ENCODE results near the gene PSRC1. TPM values are rescaled to one million over a fixed set of nuclear protein-coding genes. Genes with fewer than 3 reads are reported as not detected.

Gene PSRC1
- total and polyA plus RNA-seq, 4 experiments from 2014 or later, result 0.17 to 0.31 (median 0.23) TPM

GRCh38 chr1:109249654-109250401, 33.1 kb downstream of the PSRC1 start:
- H3K27ac Mint-ChIP-seq, result peak overlapping the region in 1 of 7 donors; percentile 30
- Histone ChIP-seq H3K9me3 (ENCODE audit: control insufficient read depth in 1 of 2, low read length in 2 of 2) (no peaks in the 10 kb centered on the region), H3K4me1 (ENCODE audit: insufficient read depth, low read length) (peaks cover 22% of the 10 kb centered on the region), H3K4me3 (ENCODE audit: low read length in 2 of 2) (no peak overlapping the region), H3K27me3 (ENCODE audit: insufficient read depth, low read length) (no peaks in the 10 kb centered on the region), H3K27ac (ENCODE audit: low read depth, low read length) (no peak overlapping the region), H3K36me3 (ENCODE audit: insufficient read depth, low read length) (no peaks in the 10 kb centered on the region)
- intact Hi-C loops (cut with micrococcal nuclease), result loop anchor here (1.0 kb wide), 1 partner anchor 9 kb away; no protein-coding TSS in a partner anchor
- POLR2A ChIA-PET (ENCODE audit: partially characterized antibody), result interaction anchor here (1.1 to 1.5 kb wide), 6 partner anchors 9 to 784 kb away, joined by 3 to 6 read pairs (median 4); partner anchors contain the start of genes PSRC1, SARS1 and STRIP1
- CTCF ChIA-PET (ENCODE audit: partially characterized antibody), result interaction anchor here (1.5 kb wide), 1 partner anchor 33 kb away, joined by 3 read pairs; the partner anchor contains the start of gene PSRC1
- peaks cover 1 to 9% of the 10 kb centered on the region in 2 donors for H3K27me3 Mint-ChIP-seq
- no peaks in the 10 kb centered on the region for H3K36me3 Mint-ChIP-seq
- DNase-seq, result peak in 1 of 5 donors; percentile 22
- peak overlapping the region; percentile 30 to 82 (median 66) for H3K4me3 Mint-ChIP-seq
- H3K4me1 Mint-ChIP-seq, result peaks cover 6 to 17% (median 8%) of the 10 kb centered on the region in 4 donors
- no peaks in the 10 kb centered on the region for H3K9me3 Mint-ChIP-seq

GRCh38 chr1:109248797-109249629, 33.9 kb downstream of the PSRC1 start, which contains the start of gene CELSR2:
Gene CELSR2, plus strand, starts transcription at chr1:109249539. Its CDS starts 541 bp downstream, at chr1:109250080.
- ChIA-PET POLR2A (ENCODE audit: partially characterized antibody) (interaction anchor here (0.6 to 1.5 kb wide), 5 partner anchors 8 to 283 kb away, joined by 3 to 6 read pairs (median 3); partner anchors contain the start of gene PSRC1), CTCF (ENCODE audit: partially characterized antibody) (interaction anchor here (0.8 to 1.5 kb wide), 2 partner anchors 34 to 392 kb away, joined by 3 read pairs; partner anchors contain the start of gene PSRC1)
- peak within 1 kb of the TSS in 3 of 7 donors; percentile 12 to 66 (median 48) for H3K27ac Mint-ChIP-seq
- DNase-seq, result peak; percentile 57 to 71 (median 64)
- H3K36me3 ChIP-seq (ENCODE audit: insufficient read depth, low read length), result no peaks in the 10 kb centered on the region
- H3K4me1 ChIP-seq (ENCODE audit: insufficient read depth, low read length), result peaks cover 18% of the 10 kb centered on the region
- H3K27me3 Mint-ChIP-seq, result peaks cover 6 to 15% of the 10 kb centered on the region in 2 donors
- H3K4me3 Mint-ChIP-seq, result peak within 1 kb of the TSS; percentile 69 to 82 (median 79)
- H3K36me3 Mint-ChIP-seq, result no peaks in the 10 kb centered on the region
- H3K9me3 ChIP-seq (ENCODE audit: control insufficient read depth in 1 of 2, low read length in 2 of 2), result no peaks in the 10 kb centered on the region
- H3K4me1 Mint-ChIP-seq, result peaks cover 6 to 17% (median 9%) of the 10 kb centered on the region in 4 donors
- H3K9me3 Mint-ChIP-seq, result no peaks in the 10 kb centered on the region
- H3K4me3 ChIP-seq (ENCODE audit: low read length in 2 of 2), result peak within 1 kb of the TSS in 1 of 2 donors; percentile 34
- intact Hi-C loops (cut with micrococcal nuclease), result loop anchor here (1.0 kb wide), 1 partner anchor 8 kb away; no protein-coding TSS in a partner anchor
- H3K27ac ChIP-seq (ENCODE audit: low read depth, low read length), result no peak within 1 kb of the TSS
- H3K27me3 ChIP-seq (ENCODE audit: insufficient read depth, low read length), result no peaks in the 10 kb centered on the region

DNA sequence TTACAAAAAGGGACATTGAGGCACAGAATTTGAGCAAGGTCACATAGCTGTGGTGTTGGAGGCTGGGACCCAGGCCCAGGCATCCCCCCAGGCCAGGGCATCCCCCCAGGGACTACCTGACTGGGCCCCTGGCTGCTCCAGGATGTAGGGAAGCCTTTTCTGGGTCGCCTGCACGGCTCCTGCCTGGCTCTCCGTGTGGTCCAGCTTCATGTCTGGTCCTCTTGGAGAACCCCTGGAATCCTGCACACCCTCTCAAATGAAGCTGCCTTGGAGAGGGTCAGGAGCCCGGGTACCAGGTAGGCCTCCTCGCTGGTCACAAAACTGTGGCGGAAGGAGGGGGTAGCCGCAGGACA, 34.5 kb downstream of the PSRC1 start:
- peaks cover 6 to 17% (median 9%) of the 10 kb centered on the region in 4 donors for H3K4me1 Mint-ChIP-seq
- CTCF ChIA-PET (ENCODE audit: partially characterized antibody), result interaction anchor here (0.7 to 0.8 kb wide), 2 partner anchors 34 to 393 kb away, joined by 3 read pairs; partner anchors contain the start of gene PSRC1

DNA sequence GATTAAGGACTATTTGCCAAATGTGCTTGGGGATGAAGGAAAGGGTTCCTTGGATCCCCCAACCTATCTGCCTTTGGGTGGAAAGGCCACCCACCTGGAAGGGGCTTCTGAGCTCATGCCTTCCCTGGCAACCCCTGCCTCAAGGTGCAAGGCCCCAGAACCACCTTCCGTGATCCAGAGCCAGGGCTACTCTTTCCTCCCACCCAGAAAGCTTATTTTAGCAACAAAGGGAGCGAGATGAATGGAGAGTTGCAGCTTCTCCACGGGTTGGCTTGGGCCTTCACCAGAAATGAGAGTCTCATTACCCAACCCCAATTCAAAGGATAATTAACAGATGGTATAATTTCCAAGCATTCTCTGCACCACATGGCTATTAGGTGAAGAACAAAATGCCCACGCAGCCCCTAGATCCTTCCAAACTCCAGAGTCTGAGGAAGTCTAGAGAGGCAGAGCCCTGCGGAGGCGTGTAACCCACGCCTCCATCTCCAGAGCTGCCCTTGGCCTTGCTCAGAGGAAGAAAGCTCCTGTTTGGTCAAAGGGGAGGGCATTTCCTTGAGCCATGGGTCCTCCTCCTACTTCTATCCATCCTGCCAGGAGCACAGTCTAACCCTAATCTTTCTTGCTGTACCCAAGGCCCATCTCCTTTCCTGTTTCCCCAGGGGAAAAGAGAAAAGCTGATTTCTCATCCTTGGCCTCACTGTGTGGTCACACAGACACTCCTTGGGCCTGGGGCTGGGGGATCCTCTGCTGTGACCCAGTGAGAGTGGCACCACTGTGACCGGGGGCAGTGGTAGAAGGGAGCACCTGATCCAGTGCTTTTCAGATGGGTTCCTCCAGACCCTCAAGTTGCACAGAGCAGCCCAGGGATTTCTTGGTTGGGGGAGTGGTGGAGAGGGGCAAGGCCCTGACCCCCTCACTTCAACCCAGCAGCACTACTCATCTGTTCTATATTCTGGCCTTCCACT, 35.3 kb downstream of the PSRC1 start:
- Mint-ChIP-seq H3K4me3 (no peak overlapping the region), H3K27ac (peak overlapping the region in 1 of 7 donors; percentile 8), H3K9me3 (no peaks in the 10 kb centered on the region), H3K36me3 (no peaks in the 10 kb centered on the region), H3K27me3 (peaks cover 6 to 15% of the 10 kb centered on the region in 2 donors), H3K4me1 (peaks cover 6 to 18% (median 11%) of the 10 kb centered on the region in 4 donors)
- Histone ChIP-seq H3K4me3 (ENCODE audit: low read length in 2 of 2) (no peak overlapping the region), H3K4me1 (ENCODE audit: insufficient read depth, low read length) (peaks cover 16% of the 10 kb centered on the region), H3K36me3 (ENCODE audit: insufficient read depth, low read length) (no peaks in the 10 kb centered on the region), H3K9me3 (ENCODE audit: control insufficient read depth in 1 of 2, low read length in 2 of 2) (no peaks in the 10 kb centered on the region), H3K27ac (ENCODE audit: low read depth, low read length) (no peak overlapping the region), H3K27me3 (ENCODE audit: insufficient read depth, low read length) (no peaks in the 10 kb centered on the region)
- ChIA-PET POLR2A (ENCODE audit: partially characterized antibody) (no interaction called here), CTCF (ENCODE audit: partially characterized antibody) (interaction anchor here (0.7 to 2.6 kb wide), 3 partner anchors 35 to 393 kb away, joined by 3 to 9 read pairs (median 3); partner anchors contain the start of gene PSRC1)
- intact Hi-C loops (cut with micrococcal nuclease), result no loop called here
- DNase-seq, result peak in 1 of 5 donors; percentile 20

More for the DNA sequence above, 34.5 kb downstream of the PSRC1 start:
- Mint-ChIP-seq H3K9me3 (no peaks in the 10 kb centered on the region), H3K36me3 (no peaks in the 10 kb centered on the region), H3K27me3 (peaks cover 6 to 15% of the 10 kb centered on the region in 2 donors), H3K4me3 (no peak overlapping the region), H3K27ac (no peak overlapping the region)
- Histone ChIP-seq H3K4me3 (ENCODE audit: low read length in 2 of 2) (no peak overlapping the region), H3K36me3 (ENCODE audit: insufficient read depth, low read length) (no peaks in the 10 kb centered on the region), H3K9me3 (ENCODE audit: control insufficient read depth in 1 of 2, low read length in 2 of 2) (no peaks in the 10 kb centered on the region), H3K4me1 (ENCODE audit: insufficient read depth, low read length) (peaks cover 16% of the 10 kb centered on the region), H3K27ac (ENCODE audit: low read depth, low read length) (no peak overlapping the region), H3K27me3 (ENCODE audit: insufficient read depth, low read length) (no peaks in the 10 kb centered on the region)
- intact Hi-C loops (cut with micrococcal nuclease), result no loop called here
- DNase-seq, result no peak
- POLR2A ChIA-PET (ENCODE audit: partially characterized antibody), result interaction anchor here (0.6 kb wide), 1 partner anchor 12 kb away, joined by 3 read pairs; no protein-coding TSS in a partner anchor

GRCh38 chr1:109246141-109246551, 36.8 kb downstream of the PSRC1 start:
- peaks cover 6 to 15% of the 10 kb centered on the region in 2 donors for H3K27me3 Mint-ChIP-seq
- intact Hi-C loops (cut with micrococcal nuclease), result no loop called here
- H3K4me3 Mint-ChIP-seq, result no peak overlapping the region
- Histone ChIP-seq H3K4me1 (ENCODE audit: insufficient read depth, low read length) (peaks cover 31% of the 10 kb centered on the region), H3K9me3 (ENCODE audit: control insufficient read depth in 1 of 2, low read length in 2 of 2) (no peaks in the 10 kb centered on the region), H3K27ac (ENCODE audit: low read depth, low read length) (no peak overlapping the region), H3K27me3 (ENCODE audit: insufficient read depth, low read length) (no peaks in the 10 kb centered on the region), H3K36me3 (ENCODE audit: insufficient read depth, low read length) (no peaks in the 10 kb centered on the region), H3K4me3 (ENCODE audit: low read length in 2 of 2) (no peak overlapping the region)
- peaks cover 14 to 27% (median 20%) of the 10 kb centered on the region in 4 donors for H3K4me1 Mint-ChIP-seq
- no peak overlapping the region for H3K27ac Mint-ChIP-seq
- no peaks in the 10 kb centered on the region for H3K36me3 Mint-ChIP-seq
- ChIA-PET CTCF (ENCODE audit: partially characterized antibody) (interaction anchor here (2.6 kb wide), 1 partner anchor 286 kb away, joined by 9 read pairs; no protein-coding TSS in a partner anchor), POLR2A (ENCODE audit: partially characterized antibody) (no interaction called here)
- peaks cover 0 to 1% (median 0%) of the 10 kb centered on the region in 8 donors for H3K9me3 Mint-ChIP-seq
- no peak for DNase-seq

DNA sequence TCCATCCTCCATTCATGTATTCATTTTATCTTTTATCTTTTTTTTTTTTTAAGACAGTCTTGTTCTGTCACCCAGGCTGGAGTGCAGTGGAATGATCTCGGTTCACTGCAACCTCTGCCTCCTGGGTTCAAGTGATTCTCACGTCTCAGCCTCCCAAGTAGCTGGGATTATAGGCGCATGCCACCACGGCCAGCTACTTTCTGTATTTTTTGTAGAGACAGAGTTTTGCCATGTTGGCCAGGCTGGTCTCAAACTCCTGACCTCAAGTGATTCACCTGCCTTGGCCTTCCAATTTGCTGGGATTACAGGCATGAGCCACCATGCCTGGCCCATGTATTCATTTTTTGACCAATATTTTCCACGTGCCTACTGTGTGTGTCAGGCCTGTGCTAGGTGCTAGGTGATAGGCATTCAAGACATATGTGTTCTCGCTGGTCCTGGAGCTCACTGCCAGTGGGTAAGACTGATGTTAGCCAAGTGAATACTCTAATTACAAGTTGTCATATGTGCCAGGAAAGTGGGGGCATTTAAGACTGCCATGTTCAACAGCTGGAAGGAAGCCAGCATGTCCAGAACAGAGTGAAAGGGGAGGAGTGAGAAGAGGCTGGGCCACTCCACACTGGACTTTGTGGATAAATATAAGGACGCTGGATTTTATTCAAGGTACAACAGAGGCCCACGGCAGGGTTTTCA, 38.9 kb downstream of the PSRC1 start:
- no peak overlapping the region for H3K27ac Mint-ChIP-seq
- intact Hi-C loops (cut with micrococcal nuclease), result no loop called here
- Histone ChIP-seq H3K36me3 (ENCODE audit: insufficient read depth, low read length) (no peaks in the 10 kb centered on the region), H3K4me1 (ENCODE audit: insufficient read depth, low read length) (peaks cover 26% of the 10 kb centered on the region), H3K4me3 (ENCODE audit: low read length in 2 of 2) (no peak overlapping the region), H3K9me3 (ENCODE audit: control insufficient read depth in 1 of 2, low read length in 2 of 2) (no peaks in the 10 kb centered on the region), H3K27me3 (ENCODE audit: insufficient read depth, low read length) (no peaks in the 10 kb centered on the region), H3K27ac (ENCODE audit: low read depth, low read length) (no peak overlapping the region)
- H3K36me3 Mint-ChIP-seq, result peaks cover 0 to 4% of the 10 kb centered on the region in 2 donors
- ChIA-PET CTCF (ENCODE audit: partially characterized antibody) (no interaction called here), POLR2A (ENCODE audit: partially characterized antibody) (no interaction called here)
- H3K27me3 Mint-ChIP-seq, result peaks cover 5 to 10% of the 10 kb centered on the region in 2 donors
- peaks cover 13 to 28% (median 17%) of the 10 kb centered on the region in 4 donors for H3K4me1 Mint-ChIP-seq
- peak in 1 of 5 donors; percentile 20 for DNase-seq
- no peak overlapping the region for H3K4me3 Mint-ChIP-seq
- H3K9me3 Mint-ChIP-seq, result peaks cover 0 to 1% (median 0%) of the 10 kb centered on the region in 8 donors
